ENCODE results near the gene TFEB.

TFEB gene

GRCh38 chr6:41732149-41732548 is 3.3 kb downstream of the TFEB start:
- H3K36me3 Mint-ChIP-seq (ENCODE audit: low read depth), result no peaks in the 10 kb centered on the region
- peak overlapping the region in 1 of 3 experiments; percentile 3 for H3K27ac Mint-ChIP-seq
- no peaks in the 10 kb centered on the region for H3K4me1 Mint-ChIP-seq
- no peaks in the 10 kb centered on the region for H3K9me3 Mint-ChIP-seq
- no peak for TF ChIP-seq CTCF (IDR thresholded peaks at IDR 0.05; ENCODE audit: unreplicated experiment in 3 of 3)
- H3K27me3 Mint-ChIP-seq (ENCODE audit: low read depth), result peaks cover 19% of the 10 kb centered on the region
- H3K4me3 Mint-ChIP-seq, result peak overlapping the region in 2 of 3 experiments; percentile 20 to 91

GRCh38 chr6:41731561-41732086 is 3.8 kb downstream of the TFEB start:
- H3K27ac Mint-ChIP-seq, result no peak overlapping the region
- no peak overlapping the region for H3K4me3 Mint-ChIP-seq
- no peak for TF ChIP-seq CTCF (IDR thresholded peaks at IDR 0.05; ENCODE audit: unreplicated experiment in 3 of 3)

DNA sequence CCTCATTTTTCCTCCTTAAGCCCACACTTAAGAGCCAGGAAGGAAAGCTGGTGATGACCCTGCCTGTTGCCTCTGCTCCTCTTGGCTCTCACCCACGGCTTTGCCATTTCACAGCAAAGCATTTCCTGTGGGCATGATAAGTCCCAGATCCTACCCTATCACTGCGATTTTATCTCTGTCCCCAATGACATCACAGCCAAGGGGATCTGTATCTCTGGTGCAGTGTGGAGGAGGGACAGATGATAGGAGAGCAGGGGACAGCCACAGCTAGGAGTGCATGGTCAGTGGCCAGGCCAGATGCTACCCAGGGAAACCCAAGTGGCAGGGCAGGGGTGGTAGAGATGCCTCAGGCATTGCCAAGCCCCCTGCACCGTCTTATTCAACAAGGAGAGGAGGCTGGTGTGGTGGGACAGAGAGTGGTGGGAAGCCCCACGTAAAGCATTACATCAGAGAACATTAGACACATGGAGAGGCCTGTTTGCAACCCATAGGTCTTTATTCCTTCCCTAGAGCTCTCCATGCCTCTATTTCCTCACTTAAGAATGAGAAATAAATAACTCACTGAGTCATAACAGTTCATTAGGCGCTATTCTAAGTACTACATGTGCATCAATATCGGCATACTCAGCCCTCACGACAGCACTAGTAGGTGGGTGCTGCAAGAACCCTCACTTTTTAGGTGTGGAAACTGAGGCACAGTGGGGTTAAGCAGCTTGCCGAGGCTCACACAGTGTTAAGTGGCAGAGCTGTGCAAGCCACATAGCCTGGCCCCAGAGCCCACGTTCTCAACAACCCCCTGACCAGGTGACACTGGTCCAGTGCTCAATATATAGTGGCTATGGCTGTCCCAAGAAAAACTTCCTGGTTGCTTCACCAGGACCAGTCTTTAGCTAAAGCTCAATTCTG is 4.6 kb downstream of the TFEB start:
- Mint-ChIP-seq H3K4me3 (no peak overlapping the region), H3K27ac (no peak overlapping the region), H3K4me1 (no peaks in the 10 kb centered on the region), H3K27me3 (ENCODE audit: low read depth) (peaks cover 14% of the 10 kb centered on the region), H3K9me3 (no peaks in the 10 kb centered on the region), H3K36me3 (ENCODE audit: low read depth) (no peaks in the 10 kb centered on the region)
- no peak for TF ChIP-seq CTCF (IDR thresholded peaks at IDR 0.05; ENCODE audit: unreplicated experiment in 3 of 3)

More at GRCh38 chr6:41731561-41732086, 3.8 kb downstream of the TFEB start:
- Mint-ChIP-seq H3K36me3 (ENCODE audit: low read depth) (no peaks in the 10 kb centered on the region), H3K9me3 (no peaks in the 10 kb centered on the region), H3K27me3 (ENCODE audit: low read depth) (peaks cover 16% of the 10 kb centered on the region), H3K4me1 (no peaks in the 10 kb centered on the region)

GRCh38 chr6:41729624-41730023 is 5.8 kb downstream of the TFEB start:
- Mint-ChIP-seq H3K27me3 (ENCODE audit: low read depth) (peaks cover 17% of the 10 kb centered on the region), H3K27ac (no peak overlapping the region), H3K9me3 (no peaks in the 10 kb centered on the region), H3K4me3 (no peak overlapping the region), H3K4me1 (no peaks in the 10 kb centered on the region), H3K36me3 (ENCODE audit: low read depth) (no peaks in the 10 kb centered on the region)
- TF ChIP-seq CTCF (IDR thresholded peaks at IDR 0.05; ENCODE audit: unreplicated experiment in 3 of 3), result no peak

- Mint-ChIP-seq H3K9me3 (no peaks in the 10 kb centered on the region), H3K4me3 (no peak overlapping the region), H3K27me3 (ENCODE audit: low read depth) (peaks cover 17% of the 10 kb centered on the region), H3K27ac (no peak overlapping the region), H3K4me1 (peaks cover 3% of the 10 kb centered on the region), H3K36me3 (ENCODE audit: low read depth) (no peaks in the 10 kb centered on the region)
- no peak for TF ChIP-seq CTCF (IDR thresholded peaks at IDR 0.05; ENCODE audit: unreplicated experiment in 3 of 3)
These were observed 6.5 kb downstream of the TFEB start for GRCh38 chr6:41728954-41729353.
